Gastrocnemius medialis (tissue), 4 donors: ENCODE results near the gene OCLN. TPM values are rescaled to one million over a fixed set of nuclear protein-coding genes. Genes with fewer than 3 reads are reported as not detected.

Experiments
- ATAC-seq, 2 donors: fragments of 150-250 bp; one replicate each; pipeline ENCODE4 v1.9.1; 2016
- DNase-seq, 2 donors: peaks; one replicate each; pipeline ENCODE4 v3.0.0-alpha.2; 2019
- H3K27ac ChIP-seq, 4 donors: fragments of 200-600 bp; sonication (generic); 1 replicate in 1 of 4; 2 replicates in 3 of 4; pipeline ENCODE4 v1.5.1; 2016 to 2018; ENCODE audit warnings: mild to moderate bottlenecking in 2 of 4, moderate library complexity in 1 of 4
- H3K27me3 ChIP-seq, 3 donors: fragments of 200-600 bp; sonication (generic) in 2 of 3; 1 replicate in 1 of 3; 2 replicates in 2 of 3; pipeline versions ENCODE4 v1.5.1 to v1.6.0; 2016 to 2019; ENCODE audit warnings: mild to moderate bottlenecking in 1 of 3, moderate library complexity in 1 of 3
- H3K36me3 ChIP-seq, 2 donors: fragments of 200-600 bp; sonication (generic) in 1 of 2; one replicate each; pipeline ENCODE4 v1.5.1; 2017 to 2018
- H3K4me1 ChIP-seq, 2 donors: fragments of 200-600 bp; sonication (generic) in 1 of 2; one replicate each; pipeline ENCODE4 v1.5.1; 2016 to 2017; ENCODE audit warnings: mild to moderate bottlenecking in 2 of 2
- H3K4me3 ChIP-seq, 4 donors: fragments of 200-600 bp; sonication (generic) in 3 of 4; 1 replicate in 1 of 4; 2 replicates in 3 of 4; pipeline ENCODE4 v1.5.1; 2016 to 2019; ENCODE audit warnings: mild to moderate bottlenecking in 2 of 4
- H3K9me3 ChIP-seq, 3 donors: fragments of 200-600 bp; sonication (generic) in 2 of 3; 1 replicate in 1 of 3; 2 replicates in 2 of 3; pipeline ENCODE4 v1.5.1; 2016 to 2019
- POLR2A ChIP-seq, 2 donors: fragments of 450-650 bp; IDR thresholded peaks; one replicate each; pipeline ENCODE4 v1.6.1; 2017; ENCODE audit warnings: antibody characterized with exemption in 2 of 2, mild to moderate bottlenecking in 2 of 2, moderate library complexity in 2 of 2
- in situ Hi-C, 4 donors: fragments of 200-750 bp; cut with MboI; loops; one replicate each; pipeline versions ENCODE4 v1.15.0 to v1.8.0; 2017; ENCODE audit warnings: low sequenced_read_pairs in 4 of 4
- intact Hi-C: fragments of 100-400 bp; cut with DNase I; formaldehyde crosslinking; loops from one replicate; pipeline ENCODE4 v1.15.1; 2023; ENCODE audit warnings: low total_unique reads
- total RNA-seq, 4 donors: library from RNA; depleted of rRNA; stranded (reverse); fragments of >200 nt; gene quantifications; one replicate each; pipeline versions ENCODE4 v1.1.0 to v1.2.3, GENCODE V29; 2016
- TF ChIP-seq, protein P1 (sequence below), 5 experiments: fragments of 450-650 bp in 3 of 5; fragments of 200-600 bp in 2 of 5; sonication (generic) in 2 of 5; IDR thresholded peaks in 4 of 5; conservative IDR thresholded peaks in 1 of 5; 1 replicate in 4 of 5; 2 replicates in 1 of 5; pipeline ENCODE4 v1.5.1; 2016 to 2019; ENCODE audit warnings: antibody characterized with exemption in 5 of 5, mild to moderate bottlenecking in 3 of 5, moderate library complexity in 3 of 5

OCLN gene
- total RNA-seq, 4 donors from 2014 or later, result 0.39 to 0.87 (median 0.62) TPM

DNA sequence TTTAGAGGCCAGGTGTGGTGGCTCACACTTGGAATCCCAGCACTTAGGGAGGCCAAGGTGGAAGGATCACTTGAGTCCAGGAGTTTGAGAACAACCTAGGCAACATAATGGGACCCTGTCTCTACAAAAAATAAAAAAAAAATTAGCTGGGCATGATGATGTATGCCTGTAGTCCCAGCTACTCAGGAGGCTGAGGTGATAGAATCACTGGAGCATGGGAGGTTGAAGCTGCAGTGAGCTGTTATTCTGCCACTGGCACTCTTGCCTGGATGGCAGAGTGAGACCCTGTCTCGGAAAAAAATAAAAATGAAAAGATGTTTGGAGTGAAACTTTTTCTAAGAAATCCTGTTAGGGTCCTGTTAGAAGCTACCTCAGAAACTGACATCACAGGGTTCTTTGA, 24.2 kb downstream of the OCLN start:
- TF ChIP-seq, protein P1, sequence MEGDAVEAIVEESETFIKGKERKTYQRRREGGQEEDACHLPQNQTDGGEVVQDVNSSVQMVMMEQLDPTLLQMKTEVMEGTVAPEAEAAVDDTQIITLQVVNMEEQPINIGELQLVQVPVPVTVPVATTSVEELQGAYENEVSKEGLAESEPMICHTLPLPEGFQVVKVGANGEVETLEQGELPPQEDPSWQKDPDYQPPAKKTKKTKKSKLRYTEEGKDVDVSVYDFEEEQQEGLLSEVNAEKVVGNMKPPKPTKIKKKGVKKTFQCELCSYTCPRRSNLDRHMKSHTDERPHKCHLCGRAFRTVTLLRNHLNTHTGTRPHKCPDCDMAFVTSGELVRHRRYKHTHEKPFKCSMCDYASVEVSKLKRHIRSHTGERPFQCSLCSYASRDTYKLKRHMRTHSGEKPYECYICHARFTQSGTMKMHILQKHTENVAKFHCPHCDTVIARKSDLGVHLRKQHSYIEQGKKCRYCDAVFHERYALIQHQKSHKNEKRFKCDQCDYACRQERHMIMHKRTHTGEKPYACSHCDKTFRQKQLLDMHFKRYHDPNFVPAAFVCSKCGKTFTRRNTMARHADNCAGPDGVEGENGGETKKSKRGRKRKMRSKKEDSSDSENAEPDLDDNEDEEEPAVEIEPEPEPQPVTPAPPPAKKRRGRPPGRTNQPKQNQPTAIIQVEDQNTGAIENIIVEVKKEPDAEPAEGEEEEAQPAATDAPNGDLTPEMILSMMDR (IDR thresholded peaks at IDR 0.05 in 4 of 5, conservative IDR thresholded peaks at IDR 0.05 in 1 of 5), result no peak
- no peak for TF ChIP-seq POLR2A (IDR thresholded peaks at IDR 0.05)
- H3K4me1 ChIP-seq, result no peaks in the 10 kb centered on the region
- H3K27ac ChIP-seq, result no peak overlapping the region
- H3K36me3 ChIP-seq, result no peaks in the 10 kb centered on the region
- ATAC-seq (no peak), DNase-seq (no peak)
- no peaks in the 10 kb centered on the region for H3K27me3 ChIP-seq
- in situ Hi-C loops, result no loop called here
- intact Hi-C loops, result no loop called here
- no peaks in the 10 kb centered on the region for H3K9me3 ChIP-seq
- no peak overlapping the region for H3K4me3 ChIP-seq

DNA sequence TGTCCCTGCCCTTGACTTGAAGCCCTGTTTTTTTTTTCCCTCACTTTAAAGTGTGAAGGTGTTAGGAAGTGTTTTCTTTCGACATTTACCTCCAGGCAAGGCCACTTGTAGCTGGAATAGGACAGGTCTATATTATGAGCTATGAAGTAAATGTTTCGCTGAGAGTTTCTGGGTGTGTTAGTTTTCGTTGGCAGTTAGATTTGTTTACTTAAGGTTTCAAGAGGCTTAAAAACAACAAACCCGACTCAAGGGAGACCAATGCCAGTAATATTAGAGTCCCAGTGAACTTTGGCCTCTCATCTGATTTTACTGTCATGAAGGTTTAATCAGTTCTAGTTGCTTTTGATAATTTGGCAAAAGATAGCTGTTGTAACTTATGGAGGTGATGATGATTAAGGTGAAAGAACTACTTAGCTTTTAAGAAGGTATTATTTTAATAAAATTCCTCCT, 25.2 kb downstream of the OCLN start:
- no peak overlapping the region for H3K4me3 ChIP-seq

DNA sequence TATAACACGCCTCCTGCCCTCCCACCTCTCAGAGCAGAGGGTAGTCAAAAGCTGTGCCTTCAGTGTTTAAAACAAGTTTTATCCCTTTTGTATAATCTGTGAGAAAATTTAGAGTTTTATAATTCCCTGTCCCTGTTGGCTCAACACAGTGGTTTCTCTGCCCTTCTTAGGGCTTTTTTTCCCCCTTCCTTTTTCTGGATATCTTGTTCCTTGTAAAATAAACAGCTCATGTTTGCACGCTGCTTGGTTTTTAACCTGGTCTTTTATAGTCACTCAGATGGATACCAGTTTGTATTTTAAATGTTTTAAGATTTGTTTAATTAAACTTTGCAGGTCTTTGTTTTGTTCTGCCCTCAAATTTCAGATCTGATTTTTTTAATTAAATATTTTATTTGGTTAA, 26.7 kb downstream of the OCLN start:
- Histone ChIP-seq H3K4me3 (no peak overlapping the region), H3K27ac (no peak overlapping the region), H3K9me3 (no peaks in the 10 kb centered on the region), H3K27me3 (no peaks in the 10 kb centered on the region), H3K36me3 (no peaks in the 10 kb centered on the region), H3K4me1 (no peaks in the 10 kb centered on the region)
- DNase-seq (no peak), ATAC-seq (no peak)
- in situ Hi-C loops (no loop called here), intact Hi-C loops (no loop called here)
- TF ChIP-seq, protein P1 (IDR thresholded peaks at IDR 0.05 in 4 of 5, conservative IDR thresholded peaks at IDR 0.05 in 1 of 5), result no peak
- TF ChIP-seq POLR2A (IDR thresholded peaks at IDR 0.05), result no peak

More for the DNA sequence above, 25.2 kb downstream of the OCLN start:
- no peaks in the 10 kb centered on the region for H3K36me3 ChIP-seq
- H3K27ac ChIP-seq, result no peak overlapping the region
- intact Hi-C loops (no loop called here), in situ Hi-C loops (no loop called here)
- DNase-seq (no peak), ATAC-seq (no peak)
- no peaks in the 10 kb centered on the region for H3K4me1 ChIP-seq
- no peaks in the 10 kb centered on the region for H3K27me3 ChIP-seq
- no peaks in the 10 kb centered on the region for H3K9me3 ChIP-seq
- TF ChIP-seq, protein P1 (IDR thresholded peaks at IDR 0.05 in 4 of 5, conservative IDR thresholded peaks at IDR 0.05 in 1 of 5), result no peak
- TF ChIP-seq POLR2A (IDR thresholded peaks at IDR 0.05), result no peak

DNA sequence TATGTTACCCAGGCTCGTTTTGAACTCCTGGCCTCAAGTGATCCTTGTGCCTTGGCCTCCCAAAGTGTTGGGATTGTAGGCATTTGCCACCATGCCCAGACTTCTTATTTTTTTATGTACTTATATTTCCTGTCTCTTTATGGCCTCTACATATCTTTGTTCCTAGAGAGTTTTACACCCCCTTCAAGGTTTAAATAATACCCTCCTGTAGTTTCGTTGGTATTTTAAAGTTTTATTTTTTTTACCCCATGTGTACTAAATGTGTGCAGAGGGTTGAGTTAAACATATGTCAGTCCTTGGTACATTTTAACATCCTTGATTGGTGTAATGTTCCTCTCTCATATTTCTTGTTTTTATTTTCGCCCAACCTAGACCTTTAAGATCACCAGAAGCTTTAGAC, 29.4 kb downstream of the OCLN start:
- Histone ChIP-seq H3K27me3 (no peaks in the 10 kb centered on the region), H3K27ac (no peak overlapping the region), H3K36me3 (no peaks in the 10 kb centered on the region), H3K9me3 (no peaks in the 10 kb centered on the region), H3K4me1 (no peaks in the 10 kb centered on the region), H3K4me3 (no peak overlapping the region)
- TF ChIP-seq POLR2A (IDR thresholded peaks at IDR 0.05), result no peak
- TF ChIP-seq, protein P1 (IDR thresholded peaks at IDR 0.05 in 4 of 5, conservative IDR thresholded peaks at IDR 0.05 in 1 of 5), result no peak
- ATAC-seq (no peak), DNase-seq (no peak)
- in situ Hi-C loops, result loop anchor here in 1 of 4 donors (10.0 kb wide), 1 partner anchor 457 kb away; no protein-coding TSS in a partner anchor
- intact Hi-C loops, result no loop called here

DNA sequence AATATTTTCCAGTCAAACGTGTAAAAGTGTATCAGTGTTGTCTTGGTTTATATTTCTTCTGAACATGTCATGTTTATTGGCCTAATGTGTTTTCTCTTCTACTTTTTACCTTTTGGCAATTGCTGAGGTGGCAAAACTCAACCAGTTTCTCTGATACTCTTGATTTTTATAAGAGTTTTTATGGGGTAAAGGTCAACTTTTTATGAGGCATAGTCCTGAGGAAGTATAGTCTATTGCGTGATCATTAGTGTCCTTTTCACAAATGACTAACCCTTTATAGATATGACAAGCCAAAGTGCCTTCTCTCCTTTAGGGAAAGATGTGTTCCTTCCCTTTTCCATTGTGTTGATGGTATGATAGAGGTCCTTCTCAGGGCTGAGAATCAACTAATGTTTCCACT, 32.9 kb downstream of the OCLN start:
- Histone ChIP-seq H3K27me3 (no peaks in the 10 kb centered on the region), H3K36me3 (no peaks in the 10 kb centered on the region), H3K4me3 (no peak overlapping the region), H3K27ac (no peak overlapping the region), H3K4me1 (no peaks in the 10 kb centered on the region), H3K9me3 (no peaks in the 10 kb centered on the region)
- in situ Hi-C loops, result loop anchor here in 1 of 4 donors (10.0 kb wide), 1 partner anchor 461 kb away; no protein-coding TSS in a partner anchor
- DNase-seq, result no peak
- intact Hi-C loops, result no loop called here
- no peak for ATAC-seq
- TF ChIP-seq POLR2A (IDR thresholded peaks at IDR 0.05), result no peak
- TF ChIP-seq, protein P1 (IDR thresholded peaks at IDR 0.05 in 4 of 5, conservative IDR thresholded peaks at IDR 0.05 in 1 of 5), result no peak
